ENCODE measurements around the gene NPY4R. TPM values are rescaled to one million over a fixed set of nuclear protein-coding genes. Genes with fewer than 3 reads are reported as not detected.

The NPY4R gene
- total RNA-seq, 1 donor from 2014 or later: not detected

Other genes starting within 250 kb of the NPY4R start
- gene ANTXRL, start 179.0 kb downstream of the NPY4R start, total RNA-seq: not detected
- not detected for gene ANXA8L1, start 90.2 kb downstream of the NPY4R start, total RNA-seq
- 18.8 TPM for gene GPRIN2, start 90.7 kb upstream of the NPY4R start, total RNA-seq
- 0.82 TPM for gene SYT15, start 113.2 kb upstream of the NPY4R start, total RNA-seq